ENCODE measurements around the gene CATSPERE.

DNA sequence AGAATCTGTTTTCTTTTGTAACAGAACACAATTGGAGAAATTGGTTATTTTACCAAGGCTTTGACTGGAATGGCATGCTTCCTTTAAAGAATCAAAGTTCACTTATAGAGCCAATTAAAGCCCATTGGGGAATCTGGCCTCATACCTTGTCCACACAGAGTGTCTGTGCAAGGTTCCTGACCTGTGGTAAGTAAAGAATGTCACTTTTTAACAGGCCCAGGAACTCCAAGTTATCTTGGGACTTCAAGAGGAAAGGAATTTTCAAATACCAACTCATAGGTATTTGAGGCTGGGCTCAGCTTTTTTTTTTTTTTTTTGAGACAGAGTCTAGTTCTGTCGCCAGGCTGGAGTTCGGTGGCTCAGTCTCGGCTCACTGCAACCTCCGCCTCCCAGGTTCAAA is 2.3 kb upstream of the CATSPERE start:
- TF ChIP-seq BHLHE40 (IDR thresholded peaks at IDR 0.05; ENCODE audit: borderline replicate concordance): no peak
- TF ChIP-seq FOXK2 (IDR thresholded peaks at IDR 0.05): no peak
- no peak for TF ChIP-seq TARDBP (IDR thresholded peaks at IDR 0.05)
- TF ChIP-seq SUZ12 (IDR thresholded peaks at IDR 0.05): no peak
- TF ChIP-seq SP1 (IDR thresholded peaks at IDR 0.05): no peak
- TF ChIP-seq FOXM1 (IDR thresholded peaks at IDR 0.05; ENCODE audit: borderline replicate concordance): no peak
- no peak for TF ChIP-seq CTBP1 (IDR thresholded peaks at IDR 0.05; ENCODE audit: borderline replicate concordance)
- TF ChIP-seq NFRKB (IDR thresholded peaks at IDR 0.05): no peak
- TF ChIP-seq ZNF384 (IDR thresholded peaks at IDR 0.05): no peak
- TF ChIP-seq HDGF (IDR thresholded peaks at IDR 0.05; ENCODE audit: borderline replicate concordance): no peak
- TF ChIP-seq LEF1 (IDR thresholded peaks at IDR 0.05; ENCODE audit: borderline replicate concordance): no peak
- TF ChIP-seq L3MBTL2 (conservative IDR thresholded peaks at IDR 0.05): no peak

Data from HEK293T (cell line).